Measurements from ENCODE around the gene OR6B3. TPM values are rescaled to one million over a fixed set of nuclear protein-coding genes. Genes with fewer than 3 reads are reported as not detected.

OR6B3 gene
- total RNA-seq (2014; rRNA removed), result not detected in 2 replicates
- Bru-seq, nascent RNA, result not detected
- not detected for BruChase-seq, experiment 1, labeled RNA remaining after a 6-hour chase
- not detected for BruChase-seq, experiment 2, labeled RNA remaining after a 2-hour chase
- long read RNA-seq, result 0 reads

DNA sequence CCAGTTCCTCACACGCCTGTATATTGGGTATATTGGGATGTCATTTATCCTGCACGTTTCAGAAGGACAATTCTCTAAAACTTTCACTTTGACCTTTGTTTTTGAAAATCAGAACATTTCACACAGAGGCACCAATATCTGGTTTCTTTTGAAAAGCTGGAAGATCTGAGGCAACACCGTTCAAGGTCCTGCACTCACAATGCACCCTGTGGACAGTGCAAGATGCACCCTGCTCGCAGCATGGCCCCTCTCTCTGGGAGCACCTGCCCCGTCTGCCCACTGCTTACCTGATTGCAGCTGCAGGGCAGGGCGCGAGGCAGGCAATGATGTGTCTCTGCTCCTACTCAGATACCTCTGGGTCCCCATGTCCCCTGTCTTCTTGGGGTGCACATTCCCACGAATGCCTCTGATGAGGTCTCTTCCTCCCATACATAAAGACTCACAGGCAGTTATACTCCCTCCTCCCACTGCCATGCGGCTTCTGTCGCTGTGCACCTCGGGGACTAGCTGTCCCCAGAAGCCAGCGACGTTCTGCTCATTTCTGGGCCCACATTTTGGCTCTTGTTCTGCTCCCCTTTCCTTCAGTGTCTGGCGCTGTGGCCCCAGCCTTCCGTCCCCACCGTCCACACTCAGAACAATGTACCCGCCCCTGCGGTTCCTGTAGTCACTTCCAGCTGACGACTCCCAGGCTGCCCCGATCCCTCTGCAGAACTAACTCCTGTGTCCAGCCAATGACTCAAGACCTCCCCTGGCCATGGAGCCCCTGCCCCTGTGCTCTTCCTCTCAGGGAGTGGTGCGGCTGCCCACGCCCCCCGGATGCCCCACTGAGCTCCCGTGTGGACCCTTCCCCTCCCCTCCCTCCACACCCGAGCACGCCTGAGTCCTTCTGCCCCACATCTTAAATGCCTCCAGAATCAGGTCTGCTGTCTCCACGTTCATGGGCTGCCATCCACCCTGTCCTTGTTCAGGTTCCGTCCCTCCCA is at the start of gene OR6B3:
Gene OR6B3 (minus strand): TSS at position 349 of the 983 bp plus-strand sequence.
- BruUV-seq (replicated peaks), result no TSS peak
- Histone ChIP-seq H3K79me2 (ENCODE audit: low read length) (no peaks in the 10 kb centered on the region), H3K27ac (ENCODE audit: low read length) (no peak within 1 kb of the TSS), H3K9ac (ENCODE audit: low read length) (no peak within 1 kb of the TSS), H3K4me3 (ENCODE audit: low read length) (no peak within 1 kb of the TSS), H3K4me1 (ENCODE audit: insufficient read depth, low read length) (no peaks in the 10 kb centered on the region), H2AFZ (ENCODE audit: low read length) (no peak within 1 kb of the TSS), H4K20me1 (ENCODE audit: low read length) (no peaks in the 10 kb centered on the region), H3K36me3 (ENCODE audit: low read depth, low read length) (no peaks in the 10 kb centered on the region), H3K9me3 (ENCODE audit: low read length) (no peaks in the 10 kb centered on the region), H3K9me2 (replicated peaks; ENCODE audit: low read length) (no peaks in the 10 kb centered on the region), H3K4me2 (ENCODE audit: low read length) (no peak within 1 kb of the TSS), H3F3A (ENCODE audit: low read length, unreplicated experiment) (no peaks in the 10 kb centered on the region), H3K27me3 (ENCODE audit: low read length) (peaks cover 98% of the 10 kb centered on the region)
- ATAC-seq (peak; percentile 24; the same call in 1 of the 2 replicates), DNase-seq (no peak)
- ChIA-PET POLR2A (ENCODE audit: unreplicated experiment) (no interaction called here), CTCF (no interaction called here)
- intact Hi-C loops (cut with micrococcal nuclease), result no loop called here
- TF ChIP-seq EZH2phosphoT487 (IDR thresholded peaks at IDR 0.05; ENCODE audit: borderline replicate concordance, low read length) (no peak), EZH2 (IDR thresholded peaks at IDR 0.05; ENCODE audit: low read length, unreplicated experiment) (no peak)
- TF ChIP-seq, protein P1, sequence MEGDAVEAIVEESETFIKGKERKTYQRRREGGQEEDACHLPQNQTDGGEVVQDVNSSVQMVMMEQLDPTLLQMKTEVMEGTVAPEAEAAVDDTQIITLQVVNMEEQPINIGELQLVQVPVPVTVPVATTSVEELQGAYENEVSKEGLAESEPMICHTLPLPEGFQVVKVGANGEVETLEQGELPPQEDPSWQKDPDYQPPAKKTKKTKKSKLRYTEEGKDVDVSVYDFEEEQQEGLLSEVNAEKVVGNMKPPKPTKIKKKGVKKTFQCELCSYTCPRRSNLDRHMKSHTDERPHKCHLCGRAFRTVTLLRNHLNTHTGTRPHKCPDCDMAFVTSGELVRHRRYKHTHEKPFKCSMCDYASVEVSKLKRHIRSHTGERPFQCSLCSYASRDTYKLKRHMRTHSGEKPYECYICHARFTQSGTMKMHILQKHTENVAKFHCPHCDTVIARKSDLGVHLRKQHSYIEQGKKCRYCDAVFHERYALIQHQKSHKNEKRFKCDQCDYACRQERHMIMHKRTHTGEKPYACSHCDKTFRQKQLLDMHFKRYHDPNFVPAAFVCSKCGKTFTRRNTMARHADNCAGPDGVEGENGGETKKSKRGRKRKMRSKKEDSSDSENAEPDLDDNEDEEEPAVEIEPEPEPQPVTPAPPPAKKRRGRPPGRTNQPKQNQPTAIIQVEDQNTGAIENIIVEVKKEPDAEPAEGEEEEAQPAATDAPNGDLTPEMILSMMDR (conservative IDR thresholded peaks at IDR 0.05; ENCODE audit: low read depth, low read length), result no peak

DNA sequence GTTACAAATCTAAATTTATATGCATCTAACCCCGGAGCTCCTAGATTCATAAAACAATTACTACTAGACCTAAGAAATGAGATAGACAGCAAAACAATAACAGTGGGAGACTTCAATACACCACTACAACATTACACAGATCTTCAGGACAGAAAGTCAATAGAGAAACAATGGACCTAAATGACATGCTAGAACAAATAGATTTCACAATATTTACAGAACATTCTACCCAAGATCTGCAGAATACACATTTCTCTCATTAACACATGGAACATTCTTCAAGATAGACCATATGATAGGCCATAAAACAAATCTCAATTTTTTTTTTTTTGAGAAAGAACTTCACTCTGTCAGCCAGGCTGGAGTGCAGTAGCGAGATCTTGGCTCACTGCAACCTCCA is 45.0 kb upstream of the OR6B3 start:
- no peaks in the 10 kb centered on the region for H3F3A ChIP-seq (ENCODE audit: low read length, unreplicated experiment)
- no peak for ATAC-seq
- no peak for TF ChIP-seq EZH2 (IDR thresholded peaks at IDR 0.05; ENCODE audit: low read length, unreplicated experiment)
- TF ChIP-seq, protein P1 (conservative IDR thresholded peaks at IDR 0.05; ENCODE audit: low read depth, low read length), result no peak
- TF ChIP-seq EZH2phosphoT487 (IDR thresholded peaks at IDR 0.05; ENCODE audit: borderline replicate concordance, low read length), result no peak
- no peak overlapping the region for H3K27ac ChIP-seq (ENCODE audit: low read length)
- peaks cover 96% of the 10 kb centered on the region for H3K27me3 ChIP-seq (ENCODE audit: low read length)
- DNase-seq, result no peak
- H3K79me2 ChIP-seq (ENCODE audit: low read length), result no peaks in the 10 kb centered on the region
- no peak overlapping the region for H3K4me2 ChIP-seq (ENCODE audit: low read length)
- no peaks in the 10 kb centered on the region for H3K36me3 ChIP-seq (ENCODE audit: low read depth, low read length)
- no peaks in the 10 kb centered on the region for H3K9me2 ChIP-seq (replicated peaks; ENCODE audit: low read length)
- intact Hi-C loops (cut with micrococcal nuclease), result no loop called here
- no peak overlapping the region for H3K9ac ChIP-seq (ENCODE audit: low read length)
- H3K9me3 ChIP-seq (ENCODE audit: low read length), result no peaks in the 10 kb centered on the region
- H3K4me3 ChIP-seq (ENCODE audit: low read length), result no peak overlapping the region
- CTCF ChIA-PET, result no interaction called here
- no peaks in the 10 kb centered on the region for H3K4me1 ChIP-seq (ENCODE audit: insufficient read depth, low read length)
- POLR2A ChIA-PET (ENCODE audit: unreplicated experiment), result no interaction called here
- no TSS peak for BruUV-seq (replicated peaks)
- H4K20me1 ChIP-seq (ENCODE audit: low read length), result no peaks in the 10 kb centered on the region
- H2AFZ ChIP-seq (ENCODE audit: low read length), result no peak overlapping the region
